HEK293 (cell line): ENCODE data around the gene TMEM127.
A peak's percentile ranks its signal among the peaks of the same experiment; 100 is the strongest.

Source experiments
- CTCF ChIA-PET: fragments of 350-600 bp; formaldehyde crosslinking; extraction: SDS; loops from one replicate; lab custom pipeline; 2021; ENCODE audit warnings: antibody characterized with exemption; lab: Yijun Ruan, JAX
- POLR2A ChIA-PET: fragments of 300-600 bp; formaldehyde crosslinking; extraction: SDS; loops from one replicate; lab custom pipeline; 2020; ENCODE audit warnings: antibody characterized with exemption, inconsistent platforms; lab: Yijun Ruan, JAX
- H3K27ac ChIP-seq: fragments of 200-500 bp; sonication (Bioruptor generic); 2 replicates; pipeline ENCODE4 v1.5.1; 2014; ENCODE audit warnings: low read depth, low read length, control low read depth, inconsistent platforms; ENCODE audit errors: extremely low read depth
- H3K36me3 ChIP-seq, 2 experiments: fragments of 200-500 bp in 1 of 2; sonication (Bioruptor generic) in 1 of 2; 1 replicate in 1 of 2; 2 replicates in 1 of 2; pipeline ENCODE4 v1.5.1; 2014 to 2017; ENCODE audit warnings: inconsistent platforms in 2 of 2, low read length in 2 of 2; ENCODE audit not compliant: control insufficient read depth in 2 of 2, insufficient read depth in 1 of 2
- H3K4me1 ChIP-seq: fragments of 200-500 bp; sonication (Bioruptor generic); 2 replicates; pipeline ENCODE4 v1.5.1; 2014; ENCODE audit warnings: mild to moderate bottlenecking, low read length, inconsistent platforms; ENCODE audit not compliant: control insufficient read depth, insufficient read depth
- H3K4me3 ChIP-seq: 2 replicates; pipeline ENCODE4 v1.5.1; 2011; ENCODE audit warnings: low read depth, mild to moderate bottlenecking, control low read depth, low read length, moderate library complexity
- H3K9me3 ChIP-seq: fragments of 200-500 bp; sonication (Bioruptor generic); 2 replicates; pipeline ENCODE4 v1.5.1; 2014; ENCODE audit warnings: low read depth, low read length, inconsistent platforms; ENCODE audit not compliant: control insufficient read depth, insufficient read depth
- GLIS1 ChIP-seq: fragments of 450-650 bp; formaldehyde crosslinking; IDR thresholded peaks from 2 replicates; pipeline ENCODE4 v1.5.1; 2016; ENCODE audit warnings: missing biosample characterization, missing genetic modification characterization
- HOXC10 ChIP-seq: sonication (generic); formaldehyde crosslinking; IDR thresholded peaks from 2 replicates; pipeline ENCODE4 v1.8.1; 2023; ENCODE audit warnings: mild to moderate bottlenecking, missing genetic modification reagents
- HOXD13 ChIP-seq: sonication (generic); formaldehyde crosslinking; IDR thresholded peaks from 2 replicates; pipeline ENCODE4 v1.8.0; 2022; ENCODE audit warnings: missing genetic modification reagents, borderline replicate concordance
- KLF1 ChIP-seq: fragments of 450-650 bp; formaldehyde crosslinking; IDR thresholded peaks from 2 replicates; pipeline ENCODE4 v1.5.1; 2016; ENCODE audit warnings: missing biosample characterization, missing genetic modification characterization
- KLF10 ChIP-seq: fragments of 450-650 bp; IDR thresholded peaks from 2 replicates; pipeline ENCODE4 v1.5.1; 2018; ENCODE audit warnings: missing biosample characterization, mild to moderate bottlenecking, missing genetic modification characterization
- KLF7 ChIP-seq: fragments of 450-650 bp; formaldehyde crosslinking; IDR thresholded peaks from 2 replicates; pipeline ENCODE4 v1.5.1; 2016; ENCODE audit warnings: missing biosample characterization, missing genetic modification characterization, borderline replicate concordance
- MYNN ChIP-seq: fragments of 450-650 bp; formaldehyde crosslinking; IDR thresholded peaks from 2 replicates; pipeline ENCODE4 v1.5.1; 2016; ENCODE audit warnings: missing biosample characterization, missing genetic modification characterization, borderline replicate concordance
- SP7 ChIP-seq: fragments of 450-650 bp; formaldehyde crosslinking; IDR thresholded peaks from 2 replicates; pipeline ENCODE4 v1.5.1; 2016; ENCODE audit warnings: missing biosample characterization, missing genetic modification characterization
- ZNF155 ChIP-seq: fragments of 450-650 bp; formaldehyde crosslinking; IDR thresholded peaks from 2 replicates; pipeline ENCODE4 v1.5.1; 2016; ENCODE audit warnings: missing biosample characterization, missing genetic modification characterization
- ZNF292 ChIP-seq: fragments of 450-650 bp; formaldehyde crosslinking; IDR thresholded peaks from 2 replicates; pipeline ENCODE4 v1.5.1; 2016; ENCODE audit warnings: low read depth, missing biosample characterization, missing genetic modification characterization, borderline replicate concordance
- ZNF335 ChIP-seq: fragments of 450-650 bp; formaldehyde crosslinking; conservative IDR thresholded peaks from 2 replicates; pipeline ENCODE4 v1.5.1; 2016; ENCODE audit warnings: missing biosample characterization, missing genetic modification characterization
- ZNF341 ChIP-seq: fragments of 450-650 bp; formaldehyde crosslinking; IDR thresholded peaks from 2 replicates; pipeline ENCODE4; 2016; ENCODE audit warnings: low read depth, missing biosample characterization, missing genetic modification characterization
- ZNF423 ChIP-seq: fragments of 450-650 bp; formaldehyde crosslinking; IDR thresholded peaks from 2 replicates; pipeline ENCODE4 v1.5.1; 2016; ENCODE audit warnings: missing biosample characterization, missing genetic modification characterization
- ZNF707 ChIP-seq: fragments of 450-650 bp; formaldehyde crosslinking; IDR thresholded peaks from 2 replicates; pipeline ENCODE4 v1.5.1; 2016; ENCODE audit warnings: missing biosample characterization, missing genetic modification characterization
- ZNF76 ChIP-seq: fragments of 450-650 bp; formaldehyde crosslinking; IDR thresholded peaks from 2 replicates; pipeline ENCODE4; 2016; ENCODE audit warnings: low read depth, missing biosample characterization, missing genetic modification characterization, borderline replicate concordance
- ZSCAN23 ChIP-seq: fragments of 450-650 bp; formaldehyde crosslinking; IDR thresholded peaks from 2 replicates; pipeline ENCODE4 v1.5.1; 2016; ENCODE audit warnings: missing biosample characterization, missing genetic modification characterization
- TF ChIP-seq, protein P1 (sequence below): fragments of 450-650 bp; formaldehyde crosslinking; IDR thresholded peaks from 2 replicates; pipeline ENCODE4 v1.5.1; 2016; ENCODE audit warnings: missing biosample characterization, missing genetic modification characterization
- TF ChIP-seq, protein P2 (sequence below): IDR thresholded peaks from 2 replicates; pipeline ENCODE4 v1.6.1; 2011; ENCODE audit warnings: mild to moderate bottlenecking, low read depth, low read length, borderline replicate concordance
- TF ChIP-seq, protein P3 (sequence below): fragments of 450-650 bp; formaldehyde crosslinking; IDR thresholded peaks from 2 replicates; pipeline ENCODE4 v1.5.1; 2016; ENCODE audit warnings: missing biosample characterization, missing genetic modification characterization
- TF ChIP-seq, protein P4 (sequence below): fragments of 450-650 bp; formaldehyde crosslinking; IDR thresholded peaks from 2 replicates; pipeline ENCODE4 v1.5.1; 2016; ENCODE audit warnings: missing biosample characterization, missing genetic modification characterization
- TF ChIP-seq, protein P5 (sequence below): fragments of 450-650 bp; formaldehyde crosslinking; IDR thresholded peaks from 2 replicates; pipeline ENCODE4 v1.5.1; 2017; ENCODE audit warnings: missing biosample characterization, mild to moderate bottlenecking, missing genetic modification characterization, moderate library complexity
- TF ChIP-seq, protein P6 (sequence below): fragments of 450-650 bp; formaldehyde crosslinking; IDR thresholded peaks from 2 replicates; pipeline ENCODE4 v1.5.1; 2016; ENCODE audit warnings: missing biosample characterization, missing genetic modification characterization, borderline replicate concordance
- TF ChIP-seq, protein P7 (sequence below): fragments of 450-650 bp; formaldehyde crosslinking; IDR thresholded peaks from 2 replicates; pipeline ENCODE4 v1.5.1; 2017; ENCODE audit warnings: missing biosample characterization, missing genetic modification characterization

TMEM127 gene

DNA sequence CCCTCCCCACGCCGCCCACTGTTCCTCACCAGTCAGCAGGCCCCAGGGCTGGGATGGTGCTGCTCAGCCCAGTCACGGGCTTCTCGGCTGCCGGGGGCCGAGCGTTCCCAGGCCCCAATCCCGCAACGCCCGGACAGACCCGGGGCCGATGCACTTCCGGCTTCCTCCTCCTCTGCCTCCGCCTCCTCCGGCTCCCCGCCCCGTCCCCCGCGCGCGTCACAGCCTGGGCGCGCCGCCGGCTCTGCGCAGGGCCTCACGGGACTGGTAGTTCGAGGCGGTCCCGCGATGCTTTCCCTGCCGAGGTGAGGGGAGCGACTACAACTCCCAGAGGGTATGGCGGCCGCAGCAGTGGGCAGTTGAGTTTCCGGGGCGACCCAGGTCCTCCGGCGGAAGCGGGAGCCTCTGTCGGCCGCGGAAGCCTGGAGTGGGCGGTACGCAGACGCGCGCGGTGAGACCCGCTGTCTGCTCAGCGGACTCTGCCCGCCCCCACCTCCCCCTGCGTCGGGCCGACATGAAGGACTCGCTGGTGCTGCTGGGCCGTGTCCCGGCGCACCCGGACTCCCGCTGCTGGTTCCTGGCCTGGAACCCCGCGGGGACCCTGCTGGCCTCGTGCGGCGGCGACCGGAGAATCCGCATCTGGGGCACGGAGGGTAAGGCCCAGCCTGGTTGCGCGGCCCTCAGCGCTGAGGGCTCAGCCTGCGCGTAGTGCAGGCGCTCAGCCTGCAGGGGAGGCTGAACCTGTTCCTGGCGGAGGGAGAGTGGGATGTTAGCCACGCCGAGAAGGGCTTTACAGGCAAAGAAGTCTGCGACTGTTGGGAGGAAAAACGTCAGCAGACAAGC, at the start of gene TMEM127, which contains the start of gene CIAO1 (continued):
- TF ChIP-seq, protein P1, sequence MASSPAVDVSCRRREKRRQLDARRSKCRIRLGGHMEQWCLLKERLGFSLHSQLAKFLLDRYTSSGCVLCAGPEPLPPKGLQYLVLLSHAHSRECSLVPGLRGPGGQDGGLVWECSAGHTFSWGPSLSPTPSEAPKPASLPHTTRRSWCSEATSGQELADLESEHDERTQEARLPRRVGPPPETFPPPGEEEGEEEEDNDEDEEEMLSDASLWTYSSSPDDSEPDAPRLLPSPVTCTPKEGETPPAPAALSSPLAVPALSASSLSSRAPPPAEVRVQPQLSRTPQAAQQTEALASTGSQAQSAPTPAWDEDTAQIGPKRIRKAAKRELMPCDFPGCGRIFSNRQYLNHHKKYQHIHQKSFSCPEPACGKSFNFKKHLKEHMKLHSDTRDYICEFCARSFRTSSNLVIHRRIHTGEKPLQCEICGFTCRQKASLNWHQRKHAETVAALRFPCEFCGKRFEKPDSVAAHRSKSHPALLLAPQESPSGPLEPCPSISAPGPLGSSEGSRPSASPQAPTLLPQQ (tag by site-specific recombination): peak; percentile 21
- TF ChIP-seq ZNF423 (tag by site-specific recombination) (peak; percentile 43; the same call in 1 of the 2 replicates), GLIS1 (tag by site-specific recombination) (peak; percentile 41), ZNF76 (tag by site-specific recombination) (peak; percentile 97), ZNF335 (tag by site-specific recombination) (peak; percentile 58), MYNN (no peak), SP7 (tag by site-specific recombination) (peak; percentile 40)
- TF ChIP-seq, protein P2, sequence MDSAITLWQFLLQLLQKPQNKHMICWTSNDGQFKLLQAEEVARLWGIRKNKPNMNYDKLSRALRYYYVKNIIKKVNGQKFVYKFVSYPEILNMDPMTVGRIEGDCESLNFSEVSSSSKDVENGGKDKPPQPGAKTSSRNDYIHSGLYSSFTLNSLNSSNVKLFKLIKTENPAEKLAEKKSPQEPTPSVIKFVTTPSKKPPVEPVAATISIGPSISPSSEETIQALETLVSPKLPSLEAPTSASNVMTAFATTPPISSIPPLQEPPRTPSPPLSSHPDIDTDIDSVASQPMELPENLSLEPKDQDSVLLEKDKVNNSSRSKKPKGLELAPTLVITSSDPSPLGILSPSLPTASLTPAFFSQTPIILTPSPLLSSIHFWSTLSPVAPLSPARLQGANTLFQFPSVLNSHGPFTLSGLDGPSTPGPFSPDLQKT: no peak; the same call in 1 of the 2 replicates
- TF ChIP-seq, protein P3, sequence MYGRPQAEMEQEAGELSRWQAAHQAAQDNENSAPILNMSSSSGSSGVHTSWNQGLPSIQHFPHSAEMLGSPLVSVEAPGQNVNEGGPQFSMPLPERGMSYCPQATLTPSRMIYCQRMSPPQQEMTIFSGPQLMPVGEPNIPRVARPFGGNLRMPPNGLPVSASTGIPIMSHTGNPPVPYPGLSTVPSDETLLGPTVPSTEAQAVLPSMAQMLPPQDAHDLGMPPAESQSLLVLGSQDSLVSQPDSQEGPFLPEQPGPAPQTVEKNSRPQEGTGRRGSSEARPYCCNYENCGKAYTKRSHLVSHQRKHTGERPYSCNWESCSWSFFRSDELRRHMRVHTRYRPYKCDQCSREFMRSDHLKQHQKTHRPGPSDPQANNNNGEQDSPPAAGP (tag by site-specific recombination): 0 out of 2 replicates have a peak, but pooled peaks have one; percentile 10
- TF ChIP-seq, protein P4, sequence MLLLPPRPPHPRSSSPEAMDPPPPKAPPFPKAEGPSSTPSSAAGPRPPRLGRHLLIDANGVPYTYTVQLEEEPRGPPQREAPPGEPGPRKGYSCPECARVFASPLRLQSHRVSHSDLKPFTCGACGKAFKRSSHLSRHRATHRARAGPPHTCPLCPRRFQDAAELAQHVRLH: no peak
- TF ChIP-seq, all 188 proteins: peak for 52

DNA sequence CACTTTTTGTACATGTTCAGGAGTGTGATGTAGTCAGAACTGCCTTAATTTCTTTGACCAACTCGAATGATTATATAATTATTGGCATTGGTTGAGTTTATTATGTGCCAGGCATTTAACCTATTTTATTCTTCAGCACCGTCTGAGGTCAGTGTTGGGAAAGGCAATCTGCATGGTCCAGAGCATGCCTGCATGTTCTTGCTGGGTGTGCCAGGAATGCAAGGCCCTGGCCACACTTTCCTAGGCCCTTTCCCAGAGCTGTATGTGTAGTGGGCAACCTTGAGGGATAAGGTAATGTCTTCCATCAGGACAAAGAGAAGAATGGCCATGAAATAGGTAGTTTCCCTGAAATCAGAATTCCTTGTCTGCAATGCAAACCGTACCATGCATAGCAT, 49.2 kb upstream of the TMEM127 start:
- no peaks in the 10 kb centered on the region for H3K9me3 ChIP-seq
- CTCF ChIA-PET: no interaction called here
- TF ChIP-seq ZNF292 (tag by site-specific recombination): no peak
- TF ChIP-seq, protein P2: no peak
- no peak for TF ChIP-seq HOXC10 (CRISPR knock-in tag)
- TF ChIP-seq, protein P5, sequence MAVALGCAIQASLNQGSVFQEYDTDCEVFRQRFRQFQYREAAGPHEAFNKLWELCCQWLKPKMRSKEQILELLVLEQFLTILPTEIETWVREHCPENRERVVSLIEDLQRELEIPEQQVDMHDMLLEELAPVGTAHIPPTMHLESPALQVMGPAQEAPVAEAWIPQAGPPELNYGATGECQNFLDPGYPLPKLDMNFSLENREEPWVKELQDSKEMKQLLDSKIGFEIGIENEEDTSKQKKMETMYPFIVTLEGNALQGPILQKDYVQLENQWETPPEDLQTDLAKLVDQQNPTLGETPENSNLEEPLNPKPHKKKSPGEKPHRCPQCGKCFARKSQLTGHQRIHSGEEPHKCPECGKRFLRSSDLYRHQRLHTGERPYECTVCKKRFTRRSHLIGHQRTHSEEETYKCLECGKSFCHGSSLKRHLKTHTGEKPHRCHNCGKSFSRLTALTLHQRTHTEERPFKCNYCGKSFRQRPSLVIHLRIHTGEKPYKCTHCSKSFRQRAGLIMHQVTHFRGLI (tag by site-specific recombination): no peak
- TF ChIP-seq HOXD13: no peak
- TF ChIP-seq KLF10 (tag by site-specific recombination): no peak
- TF ChIP-seq ZSCAN23: no peak
- TF ChIP-seq, protein P6, sequence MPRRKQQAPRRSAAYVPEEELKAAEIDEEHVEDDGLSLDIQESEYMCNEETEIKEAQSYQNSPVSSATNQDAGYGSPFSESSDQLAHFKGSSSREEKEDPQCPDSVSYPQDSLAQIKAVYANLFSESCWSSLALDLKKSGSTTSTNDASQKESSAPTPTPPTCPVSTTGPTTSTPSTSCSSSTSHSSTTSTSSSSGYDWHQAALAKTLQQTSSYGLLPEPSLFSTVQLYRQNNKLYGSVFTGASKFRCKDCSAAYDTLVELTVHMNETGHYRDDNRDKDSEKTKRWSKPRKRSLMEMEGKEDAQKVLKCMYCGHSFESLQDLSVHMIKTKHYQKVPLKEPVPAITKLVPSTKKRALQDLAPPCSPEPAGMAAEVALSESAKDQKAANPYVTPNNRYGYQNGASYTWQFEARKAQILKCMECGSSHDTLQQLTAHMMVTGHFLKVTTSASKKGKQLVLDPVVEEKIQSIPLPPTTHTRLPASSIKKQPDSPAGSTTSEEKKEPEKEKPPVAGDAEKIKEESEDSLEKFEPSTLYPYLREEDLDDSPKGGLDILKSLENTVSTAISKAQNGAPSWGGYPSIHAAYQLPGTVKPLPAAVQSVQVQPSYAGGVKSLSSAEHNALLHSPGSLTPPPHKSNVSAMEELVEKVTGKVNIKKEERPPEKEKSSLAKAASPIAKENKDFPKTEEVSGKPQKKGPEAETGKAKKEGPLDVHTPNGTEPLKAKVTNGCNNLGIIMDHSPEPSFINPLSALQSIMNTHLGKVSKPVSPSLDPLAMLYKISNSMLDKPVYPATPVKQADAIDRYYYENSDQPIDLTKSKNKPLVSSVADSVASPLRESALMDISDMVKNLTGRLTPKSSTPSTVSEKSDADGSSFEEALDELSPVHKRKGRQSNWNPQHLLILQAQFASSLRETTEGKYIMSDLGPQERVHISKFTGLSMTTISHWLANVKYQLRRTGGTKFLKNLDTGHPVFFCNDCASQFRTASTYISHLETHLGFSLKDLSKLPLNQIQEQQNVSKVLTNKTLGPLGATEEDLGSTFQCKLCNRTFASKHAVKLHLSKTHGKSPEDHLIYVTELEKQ: no peak
- TF ChIP-seq ZNF155 (tag by site-specific recombination): no peak
- TF ChIP-seq, protein P7, sequence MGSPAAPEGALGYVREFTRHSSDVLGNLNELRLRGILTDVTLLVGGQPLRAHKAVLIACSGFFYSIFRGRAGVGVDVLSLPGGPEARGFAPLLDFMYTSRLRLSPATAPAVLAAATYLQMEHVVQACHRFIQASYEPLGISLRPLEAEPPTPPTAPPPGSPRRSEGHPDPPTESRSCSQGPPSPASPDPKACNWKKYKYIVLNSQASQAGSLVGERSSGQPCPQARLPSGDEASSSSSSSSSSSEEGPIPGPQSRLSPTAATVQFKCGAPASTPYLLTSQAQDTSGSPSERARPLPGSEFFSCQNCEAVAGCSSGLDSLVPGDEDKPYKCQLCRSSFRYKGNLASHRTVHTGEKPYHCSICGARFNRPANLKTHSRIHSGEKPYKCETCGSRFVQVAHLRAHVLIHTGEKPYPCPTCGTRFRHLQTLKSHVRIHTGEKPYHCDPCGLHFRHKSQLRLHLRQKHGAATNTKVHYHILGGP (tag by site-specific recombination): no peak
- no peak for TF ChIP-seq KLF1 (tag by site-specific recombination)
- TF ChIP-seq ZNF341 (tag by site-specific recombination): no peak
- no peak for TF ChIP-seq KLF7
- TF ChIP-seq ZNF707 (tag by site-specific recombination): no peak
- TF ChIP-seq, all 188 proteins: peak for 0
- no peak overlapping the region for H3K27ac ChIP-seq
- no peak overlapping the region for H3K4me3 ChIP-seq
- POLR2A ChIA-PET: no interaction called here
- H3K4me1 ChIP-seq: no peaks in the 10 kb centered on the region
- no peaks in the 10 kb centered on the region for H3K36me3 ChIP-seq
